OCI-M2 (cell line): ENCODE data around the gene EPHA3.

Experiments
- DNase-seq: peaks from one replicate; lab custom pipeline; 2025; ENCODE audit not compliant: unreplicated experiment; lab: John Stamatoyannopoulos, UW

The EPHA3 gene

DNA sequence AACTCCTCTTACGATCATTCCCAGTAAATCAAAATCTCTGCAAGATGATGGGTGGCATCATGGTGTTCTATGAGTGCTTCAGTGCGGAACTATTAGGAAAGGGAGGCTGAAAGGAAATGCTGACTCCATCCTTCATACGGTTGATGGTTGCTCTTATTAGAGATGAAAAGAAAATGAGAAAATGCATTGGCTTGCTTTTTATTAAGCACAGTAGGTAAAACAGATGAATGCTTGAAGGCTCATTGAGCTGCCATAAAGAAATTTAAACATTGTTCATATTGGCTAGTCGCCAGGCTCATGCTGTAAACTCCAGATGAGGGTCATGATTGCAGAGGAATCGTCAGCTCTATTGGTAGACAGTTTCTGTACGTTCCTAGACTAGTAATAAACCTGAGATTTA is 115.8 kb downstream of the EPHA3 start:
- no peak for DNase-seq

DNA sequence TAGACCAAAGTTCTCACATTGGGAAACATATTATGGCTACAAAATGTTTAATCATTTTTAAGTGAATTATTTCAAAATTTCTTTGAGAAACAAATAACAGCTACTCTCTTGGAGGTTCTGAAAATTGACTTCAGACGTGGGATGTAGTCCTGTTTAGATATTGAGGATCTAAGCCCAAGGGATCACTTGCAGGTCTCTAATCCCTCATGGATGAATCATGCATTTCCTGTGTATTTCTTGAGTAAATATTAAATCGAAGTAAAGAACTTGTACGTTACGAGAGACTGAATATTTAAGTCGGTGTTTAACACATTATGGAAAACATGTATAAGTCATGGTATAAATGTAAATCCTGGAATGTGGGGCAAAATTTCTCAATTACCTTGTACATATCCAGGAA is 119.8 kb downstream of the EPHA3 start:
- DNase-seq, result no peak

DNA sequence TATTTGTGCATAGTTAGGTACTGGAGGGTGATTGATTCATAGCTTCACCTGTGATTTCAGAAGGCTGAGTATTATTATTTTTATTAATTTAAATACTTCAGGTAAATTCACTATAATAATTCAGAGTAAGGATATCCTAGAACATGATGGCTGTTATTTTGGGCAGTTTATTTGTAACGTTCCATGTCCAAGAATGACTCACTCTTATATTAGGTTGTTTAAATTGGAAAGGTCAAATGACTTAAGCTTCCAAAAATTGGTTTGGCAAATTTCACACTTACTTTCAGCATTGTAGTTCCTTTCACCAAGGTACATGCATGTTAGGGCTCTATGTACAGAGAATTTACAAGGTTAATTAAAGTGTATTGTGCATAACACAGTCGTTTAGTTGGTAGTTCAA is 120.2 kb downstream of the EPHA3 start:
- DNase-seq, result no peak

DNA sequence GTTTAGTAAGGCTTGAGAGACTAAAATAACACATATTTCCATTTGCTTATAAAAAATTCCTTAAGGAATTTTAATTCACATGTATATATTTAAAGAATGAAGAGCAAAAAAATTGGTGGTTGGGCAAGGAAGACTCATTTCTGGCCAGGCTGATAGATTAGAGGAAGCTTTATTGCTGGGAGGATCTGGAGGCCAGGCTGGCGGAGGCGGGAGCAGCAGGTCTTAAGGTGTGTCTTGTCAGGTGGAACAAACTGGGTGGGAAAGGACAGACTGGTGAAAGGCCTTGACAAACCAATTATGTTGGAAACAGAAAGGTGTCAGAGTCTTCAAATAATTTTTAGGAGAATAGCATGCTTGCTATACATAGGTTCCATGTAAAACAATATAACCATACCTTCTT is 124.7 kb downstream of the EPHA3 start:
- no peak for DNase-seq

DNA sequence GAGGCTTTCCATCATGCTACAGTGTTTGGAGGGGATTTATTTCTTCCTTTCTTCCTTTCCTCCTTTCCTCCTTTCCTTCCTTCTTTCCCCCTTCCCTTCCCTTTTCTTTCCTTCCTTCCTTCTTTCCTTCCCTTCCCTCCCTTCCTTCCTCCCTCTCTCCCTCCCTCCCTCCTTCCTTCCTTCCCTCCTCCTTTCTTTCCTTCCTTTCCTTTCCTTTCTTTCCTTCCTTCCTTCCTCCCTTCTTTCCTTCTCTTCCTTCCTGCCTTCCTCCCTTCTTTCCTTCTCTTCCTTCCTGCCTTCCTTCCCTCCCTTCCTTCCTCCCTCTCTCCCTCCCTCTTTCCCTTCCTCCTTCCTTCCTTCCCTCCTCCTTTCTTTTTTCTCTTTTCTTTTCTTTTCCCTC is 127.2 kb downstream of the EPHA3 start:
- DNase-seq, result no peak

DNA sequence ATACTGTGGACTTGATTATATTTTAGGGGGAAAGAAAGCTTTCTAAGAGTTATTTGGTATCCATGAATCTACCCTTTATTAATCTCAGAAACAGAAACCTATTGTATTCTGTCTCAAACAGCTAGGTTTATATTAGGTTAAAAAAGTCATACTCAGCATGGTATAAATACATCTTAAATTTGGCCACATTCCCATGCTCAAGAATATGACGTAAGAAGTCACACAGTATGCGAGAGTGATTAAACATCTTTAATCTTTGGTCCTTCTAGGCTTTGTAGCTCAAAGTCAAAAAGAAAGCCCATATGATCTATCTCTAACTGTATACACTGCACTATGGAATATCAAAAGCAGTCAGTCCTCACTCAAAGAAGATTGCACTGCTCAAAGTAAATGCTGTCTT is 131.4 kb downstream of the EPHA3 start:
- no peak for DNase-seq

DNA sequence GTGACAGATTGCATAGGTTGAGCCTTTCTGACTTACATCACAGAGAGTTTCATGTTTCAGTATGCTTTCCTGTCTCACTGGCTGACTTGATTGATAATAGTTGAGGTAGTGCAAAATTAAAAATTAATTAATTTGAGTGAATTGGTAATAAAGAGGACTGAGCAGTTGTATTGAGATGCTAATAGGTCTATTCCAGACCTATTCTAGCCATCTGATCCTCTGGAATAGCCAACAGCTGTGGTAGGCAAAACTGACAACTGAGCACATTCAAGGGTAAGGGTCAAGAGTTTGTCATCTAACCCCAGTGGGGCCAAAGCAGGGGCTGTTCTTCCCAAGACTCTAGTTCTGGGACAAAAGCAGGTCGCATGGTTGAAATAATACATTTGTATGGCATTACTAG is 132.4 kb downstream of the EPHA3 start:
- DNase-seq, result no peak

DNA sequence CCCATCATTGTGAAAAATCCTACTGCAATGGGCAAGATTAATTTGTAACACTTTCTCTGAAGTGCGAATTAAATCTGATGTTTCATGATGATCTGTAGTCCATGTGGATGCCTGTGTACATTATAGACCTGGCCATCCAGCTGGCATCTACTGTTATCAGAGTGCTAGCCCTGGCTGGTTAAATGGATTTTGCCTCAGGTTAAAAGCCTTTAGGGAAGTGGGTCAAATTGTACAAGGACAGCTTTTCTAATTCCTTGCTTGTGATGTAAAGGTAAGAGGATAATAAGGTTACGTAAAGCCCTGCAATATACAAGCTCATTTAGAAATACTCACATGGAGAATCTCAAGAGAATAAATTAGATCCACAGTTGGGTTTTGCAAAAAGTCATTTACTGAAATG is 138.2 kb downstream of the EPHA3 start:
- DNase-seq, result no peak

DNA sequence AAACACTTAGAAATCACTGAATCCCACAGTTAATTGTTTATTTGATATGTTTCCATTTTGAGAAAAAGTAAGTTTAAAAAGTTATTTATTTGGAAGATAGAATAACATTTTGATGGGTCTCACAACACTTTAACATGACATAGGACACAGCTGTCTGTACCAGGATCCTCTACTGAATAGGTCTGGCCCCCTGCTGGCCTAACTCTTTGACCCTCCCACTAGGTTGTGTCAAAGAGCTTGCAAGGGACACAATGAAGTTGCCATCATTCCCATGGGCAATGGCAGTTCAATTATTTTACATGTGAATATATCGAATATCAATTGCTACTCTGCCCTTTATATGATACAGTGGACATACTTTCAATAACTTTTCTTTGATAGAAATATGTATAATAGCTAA is 138.9 kb downstream of the EPHA3 start:
- no peak for DNase-seq

DNA sequence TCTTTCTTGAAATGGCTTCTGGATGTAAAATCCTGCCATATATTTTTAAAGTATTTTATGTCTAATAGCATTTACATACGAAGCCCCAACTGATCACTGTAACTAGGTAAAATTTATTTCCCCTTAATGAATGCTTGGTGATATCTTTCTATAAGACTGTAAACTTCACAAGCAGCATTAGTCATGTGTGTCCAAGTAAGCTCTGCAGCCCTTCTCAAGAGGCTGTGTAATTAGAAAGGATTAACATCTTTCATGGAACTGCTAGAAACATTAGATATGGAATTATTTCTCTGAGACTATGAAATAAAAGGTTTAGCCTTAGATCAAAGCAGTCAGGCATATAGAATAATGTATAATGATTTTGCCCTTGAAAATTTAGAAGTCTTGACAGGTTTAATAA is 143.3 kb downstream of the EPHA3 start:
- no peak for DNase-seq

DNA sequence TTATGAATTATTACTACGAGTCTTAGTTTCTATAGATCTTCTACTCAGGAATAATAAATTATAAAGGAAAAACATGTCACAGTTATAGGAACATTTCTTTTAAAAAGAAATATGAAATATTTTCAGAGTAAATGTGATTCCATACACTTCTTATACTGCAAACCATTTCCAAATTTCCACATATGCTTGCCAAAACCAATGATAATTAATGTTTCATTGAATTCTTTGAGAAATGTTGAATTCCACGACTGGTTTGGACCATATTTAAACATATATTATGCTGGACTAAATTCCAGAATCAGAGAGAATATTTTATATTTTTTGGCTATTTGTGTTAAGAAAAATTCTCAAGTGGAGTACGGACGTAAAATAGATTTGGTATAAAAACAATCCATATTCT is 144.6 kb downstream of the EPHA3 start:
- DNase-seq, result no peak

DNA sequence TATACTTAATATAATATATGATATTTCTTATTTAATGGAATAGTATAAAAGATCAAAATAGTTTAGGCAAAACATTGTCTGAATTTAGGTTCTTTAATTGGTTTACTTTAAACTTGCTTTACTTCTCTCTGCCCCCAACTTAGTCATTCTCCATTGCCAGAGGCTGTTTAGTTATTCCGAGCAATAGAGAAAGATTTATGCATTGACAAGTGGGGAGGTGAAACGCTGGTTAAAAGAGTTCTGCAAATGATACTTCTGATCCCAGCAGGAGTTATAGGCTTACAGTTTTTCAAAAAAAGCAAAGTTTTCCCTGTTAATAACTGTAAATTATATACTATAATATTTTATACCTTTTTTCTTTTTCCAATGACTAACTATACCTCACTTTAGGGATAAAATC is 145.4 kb downstream of the EPHA3 start:
- no peak for DNase-seq

DNA sequence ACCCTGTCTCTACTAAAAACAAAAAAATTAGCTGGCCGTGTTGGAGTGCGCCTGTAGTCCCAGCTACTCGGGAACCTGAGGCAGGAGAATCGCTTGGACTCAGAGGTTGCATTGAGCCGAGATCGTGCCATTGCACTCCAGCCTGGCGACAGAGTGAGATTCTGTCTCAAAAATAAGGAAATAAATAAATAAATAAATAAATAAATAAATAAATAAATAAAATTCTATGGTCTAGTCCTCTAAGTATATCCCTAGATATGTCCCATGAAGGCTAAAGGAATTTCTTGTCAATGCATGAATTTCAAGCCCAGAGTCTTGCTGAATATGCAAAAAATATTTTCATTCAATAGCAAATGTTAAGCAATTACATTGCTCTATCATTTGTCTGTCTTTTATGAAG is 149.0 kb downstream of the EPHA3 start:
- DNase-seq, result no peak

DNA sequence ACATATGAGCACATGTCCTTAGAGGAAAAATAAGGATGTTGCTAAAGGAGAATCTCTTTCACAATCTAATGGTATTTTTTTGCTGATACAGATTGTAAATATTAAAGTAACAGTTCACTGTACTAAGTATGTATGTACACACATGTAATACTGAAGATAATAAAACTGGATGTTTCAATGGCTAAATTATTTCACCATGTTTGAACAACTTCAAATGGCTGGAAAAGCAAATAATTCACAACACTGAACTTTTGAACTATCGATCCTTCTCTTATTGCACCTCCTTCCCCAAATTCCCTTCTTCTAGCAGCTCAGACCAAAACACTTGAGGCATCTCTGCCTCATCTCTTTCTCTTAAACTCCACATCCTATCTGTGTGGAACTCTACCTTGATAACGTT is 149.5 kb downstream of the EPHA3 start:
- no peak for DNase-seq

DNA sequence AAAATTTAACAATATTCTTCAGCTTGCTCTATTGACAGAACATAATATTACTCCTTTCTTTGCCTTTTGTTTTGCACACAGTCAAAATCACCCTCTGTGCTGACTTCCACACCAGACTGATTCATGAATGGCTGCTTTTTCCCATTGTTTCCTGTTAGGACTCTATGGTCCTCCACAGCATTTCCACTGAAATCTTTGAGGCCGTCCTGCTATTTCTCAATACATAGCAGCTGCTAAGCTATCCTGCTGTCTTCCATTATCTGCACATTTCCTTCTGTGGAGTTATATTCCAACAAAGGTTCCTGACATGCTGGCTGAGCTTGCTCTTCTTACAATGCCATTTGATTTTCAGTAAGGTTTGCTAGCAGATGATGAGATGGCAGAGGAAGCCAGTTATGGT is 153.3 kb downstream of the EPHA3 start:
- no peak for DNase-seq

DNA sequence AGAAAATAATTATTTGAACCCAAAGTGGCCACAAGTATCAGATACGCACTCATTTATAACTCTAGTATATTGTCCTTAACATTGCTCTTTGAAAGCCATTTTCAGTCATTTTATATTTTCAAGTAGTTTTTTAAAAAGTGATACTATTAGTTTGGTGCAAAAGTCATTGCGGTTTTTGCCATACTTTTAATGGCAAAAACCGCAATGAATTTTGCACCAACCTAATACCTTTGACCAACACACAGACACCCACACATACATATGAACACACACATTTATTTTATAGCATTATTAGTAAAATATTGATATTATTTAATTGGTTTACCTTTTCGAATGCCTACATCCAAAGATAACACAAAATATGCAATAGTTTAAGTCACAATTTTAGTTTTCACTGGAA is 154.3 kb downstream of the EPHA3 start:
- DNase-seq, result no peak

DNA sequence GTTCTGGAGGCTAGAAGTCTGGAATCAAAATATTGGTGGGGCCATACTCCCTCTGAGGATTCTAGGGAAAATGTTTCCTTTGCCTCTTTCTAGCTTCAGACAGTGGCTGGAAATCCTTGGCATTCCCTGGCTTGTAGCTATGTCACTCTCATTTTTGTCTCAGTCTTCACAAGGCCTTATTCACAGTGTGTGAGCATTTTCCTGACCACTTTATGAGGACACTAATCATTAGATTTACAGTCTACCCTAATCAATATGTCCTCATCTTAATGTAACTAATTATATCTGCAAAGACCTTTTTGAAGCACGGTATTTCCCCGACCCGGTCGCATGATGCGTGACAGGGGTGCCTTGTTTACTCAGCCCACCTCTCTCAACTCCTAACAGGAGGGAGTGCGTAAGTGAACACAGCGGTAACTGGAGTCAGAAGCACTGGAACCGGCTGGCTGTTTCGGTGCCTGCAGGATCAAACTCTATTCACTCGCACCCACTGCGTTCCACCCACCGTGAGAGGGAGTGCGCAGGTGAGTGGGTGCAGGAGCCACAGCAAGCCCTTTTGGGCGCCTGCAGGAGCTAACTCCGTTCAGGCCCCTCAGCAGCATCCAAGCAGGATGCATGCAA is 155.0 kb downstream of the EPHA3 start:
- DNase-seq, result no peak

DNA sequence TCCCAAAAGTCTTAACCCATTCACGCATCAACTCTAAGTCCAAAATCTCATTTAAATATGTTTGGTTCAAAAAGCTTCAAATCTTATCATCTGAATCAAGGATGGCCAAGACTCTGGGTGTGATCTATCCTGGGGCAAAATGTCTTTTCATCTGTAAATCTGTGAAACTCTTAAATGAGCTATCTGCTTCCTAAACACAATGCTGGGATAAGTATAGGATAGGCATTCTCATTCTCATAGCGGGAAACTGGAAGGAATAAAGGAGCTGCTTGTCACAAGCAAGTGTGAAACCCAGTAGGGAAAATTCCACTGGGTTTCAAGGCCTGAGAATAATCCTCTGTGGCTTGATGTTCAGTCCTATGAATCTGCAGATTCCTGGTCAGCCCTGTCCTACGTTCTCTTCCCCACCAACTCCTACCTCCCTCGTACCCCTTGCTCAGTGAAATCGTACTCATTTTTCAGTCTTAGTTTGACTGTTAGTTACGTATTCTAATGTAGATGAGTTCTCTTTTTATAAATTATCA is 156.7 kb downstream of the EPHA3 start:
- DNase-seq, result no peak

DNA sequence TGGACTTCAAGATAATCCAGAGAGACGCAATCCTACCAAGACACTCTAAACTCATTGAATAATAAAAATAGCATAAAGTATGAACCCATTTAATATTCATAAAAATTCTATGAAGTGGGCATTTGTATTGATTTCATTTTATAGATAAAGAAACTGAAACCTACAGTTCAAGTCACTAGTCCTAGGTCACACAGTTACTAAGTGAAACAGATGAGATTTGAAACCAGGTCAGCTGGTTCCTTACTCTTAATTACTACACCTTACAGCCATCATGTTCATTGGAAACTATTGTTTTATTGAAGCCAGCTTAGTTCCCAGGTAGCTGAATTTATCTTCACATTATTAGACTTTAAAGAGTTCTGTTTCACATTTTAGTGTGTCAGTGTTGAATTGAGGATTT is 158.7 kb downstream of the EPHA3 start:
- DNase-seq, result no peak

DNA sequence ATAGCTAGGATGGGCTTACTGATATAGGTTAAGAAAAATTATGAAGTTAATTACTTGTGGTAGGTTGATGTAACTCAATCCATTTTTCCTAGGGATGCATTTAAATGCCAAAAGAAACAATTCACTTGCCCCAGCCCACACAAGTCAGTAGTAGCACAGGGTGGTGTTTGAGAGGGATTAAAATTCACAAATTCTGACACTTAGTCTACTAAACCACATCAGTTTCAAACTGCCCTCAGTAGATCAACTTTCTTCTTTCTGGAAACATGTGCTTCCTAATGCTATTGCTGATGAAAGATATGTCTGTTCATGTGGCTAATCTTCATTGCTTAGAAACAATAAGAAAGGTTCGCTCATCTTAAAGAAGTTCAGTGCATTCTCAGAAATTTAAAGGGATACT is 160.6 kb downstream of the EPHA3 start:
- DNase-seq, result no peak

DNA sequence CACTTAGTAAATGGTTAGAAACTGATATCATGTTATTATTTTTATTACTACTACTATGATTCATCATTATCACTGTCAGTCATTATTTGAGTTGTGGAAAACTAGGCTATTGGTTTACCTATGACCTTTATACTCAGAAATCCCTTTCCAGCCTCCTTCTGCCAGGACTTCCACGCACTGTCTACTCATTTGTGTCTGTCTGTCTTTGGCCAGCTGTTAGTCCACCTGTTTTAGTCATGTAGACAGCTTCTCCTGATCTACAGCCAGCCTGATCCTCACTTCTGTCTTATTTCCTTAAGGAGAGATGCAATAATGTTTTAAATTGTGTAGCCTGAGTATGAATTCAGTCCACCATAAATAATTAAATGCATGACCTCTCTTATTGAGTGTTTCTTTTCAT is 162.8 kb downstream of the EPHA3 start:
- DNase-seq, result no peak

DNA sequence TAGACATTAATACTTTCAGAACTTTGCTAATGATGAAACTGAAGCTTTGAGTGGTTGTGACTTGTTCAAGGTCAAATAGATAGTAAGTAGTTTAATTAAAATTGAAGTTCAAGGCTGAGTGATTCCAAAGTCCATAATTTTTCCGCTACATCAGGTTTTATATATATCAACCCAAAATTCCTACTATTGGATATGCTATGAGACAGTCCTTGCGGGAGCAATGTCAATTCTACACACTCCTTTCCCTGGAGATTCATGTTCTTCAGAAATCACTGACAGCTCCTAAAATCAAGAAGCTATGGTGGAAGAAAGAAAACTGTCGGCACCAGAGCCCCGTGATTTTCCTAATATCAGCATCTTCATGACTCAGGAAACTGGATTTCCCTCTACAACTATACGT is 167.6 kb downstream of the EPHA3 start:
- DNase-seq, result no peak

DNA sequence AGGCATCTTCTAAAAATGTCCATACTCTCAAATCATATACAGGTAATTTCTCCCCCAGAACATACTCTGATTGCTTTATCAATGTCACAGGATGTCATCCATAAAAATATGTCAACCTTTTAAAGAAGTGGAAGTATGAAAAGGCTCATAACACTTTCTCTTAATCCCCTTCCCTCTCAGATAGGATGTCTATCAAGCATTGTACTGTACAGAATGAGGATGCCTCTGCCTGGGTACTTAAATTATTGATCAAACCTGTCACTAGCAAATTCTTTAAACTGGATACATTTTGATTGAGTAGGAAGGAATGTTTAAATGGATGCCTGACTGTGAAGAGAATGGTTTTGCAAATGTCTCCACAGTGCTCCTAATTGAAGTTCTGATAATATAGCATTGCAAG is 168.7 kb downstream of the EPHA3 start:
- no peak for DNase-seq
